Central memory CD4-positive, alpha-beta T cell (primary cell): ENCODE data around the gene CWH43.
"Not testable (repeated sequence)": the region's sequence is repeated elsewhere in the genome, so short reads cannot be mapped to it uniquely, and the experiment has no call there.

Experiments
- DNase-seq: peaks from one replicate; pipeline ENCODE4 v3.0.0; 2022

The CWH43 gene

GRCh38 chr4:49098034-49098759 lies 112.1 kb downstream of the CWH43 start:
- not testable (repeated sequence) for DNase-seq

DNA sequence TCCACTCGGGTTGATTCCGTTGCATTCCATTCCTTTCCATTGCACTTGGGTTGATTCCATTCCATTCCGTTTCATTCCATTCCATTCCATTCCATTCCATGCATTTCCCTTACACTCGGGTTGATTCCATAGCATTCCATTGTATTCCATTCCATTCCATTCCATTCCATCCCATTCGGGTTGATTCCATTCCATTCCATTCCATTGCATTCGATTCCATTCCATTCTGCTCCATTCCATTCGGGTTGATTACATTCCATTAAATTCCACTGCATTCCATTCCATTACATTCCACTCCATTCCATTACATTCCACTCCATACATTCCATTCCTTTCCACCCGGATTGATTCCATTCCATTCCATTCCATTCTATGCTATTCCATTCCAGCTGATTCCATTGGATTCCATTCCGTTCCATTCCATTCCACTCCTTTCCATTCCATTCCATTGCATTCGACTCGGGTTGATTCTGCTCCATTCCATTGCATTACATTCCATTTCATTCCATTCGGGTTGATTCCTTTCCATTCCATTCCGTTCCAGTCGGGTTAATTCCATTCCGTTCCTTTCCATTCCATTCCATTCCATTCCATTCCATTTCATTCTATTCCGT lies 113.9 kb downstream of the CWH43 start:
- not testable (repeated sequence) for DNase-seq

DNA sequence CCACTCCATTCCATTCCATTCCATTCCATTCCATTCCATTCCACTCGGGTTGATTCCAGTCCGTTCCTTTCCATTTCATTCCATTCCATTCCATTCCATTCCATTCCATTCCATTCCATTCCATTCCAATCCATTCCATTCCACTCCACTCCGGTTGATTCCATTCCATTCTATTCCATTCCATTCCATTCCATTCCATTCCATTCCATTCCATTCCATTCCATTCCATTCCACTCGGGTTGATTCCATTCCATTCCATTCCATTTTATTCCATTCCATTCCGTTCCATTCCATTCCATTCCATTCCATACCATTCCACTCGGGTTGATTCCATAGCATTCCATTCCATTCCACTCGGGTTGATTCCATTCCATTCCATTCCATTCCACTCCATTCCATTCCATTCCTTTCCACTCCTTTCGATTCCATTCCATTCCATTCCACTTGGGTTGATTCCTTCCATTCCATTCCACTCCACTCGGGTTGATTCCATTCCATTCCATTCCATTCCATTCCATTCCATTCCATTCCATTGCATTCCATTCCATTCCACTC lies 116.3 kb downstream of the CWH43 start:
- not testable (repeated sequence) for DNase-seq

DNA sequence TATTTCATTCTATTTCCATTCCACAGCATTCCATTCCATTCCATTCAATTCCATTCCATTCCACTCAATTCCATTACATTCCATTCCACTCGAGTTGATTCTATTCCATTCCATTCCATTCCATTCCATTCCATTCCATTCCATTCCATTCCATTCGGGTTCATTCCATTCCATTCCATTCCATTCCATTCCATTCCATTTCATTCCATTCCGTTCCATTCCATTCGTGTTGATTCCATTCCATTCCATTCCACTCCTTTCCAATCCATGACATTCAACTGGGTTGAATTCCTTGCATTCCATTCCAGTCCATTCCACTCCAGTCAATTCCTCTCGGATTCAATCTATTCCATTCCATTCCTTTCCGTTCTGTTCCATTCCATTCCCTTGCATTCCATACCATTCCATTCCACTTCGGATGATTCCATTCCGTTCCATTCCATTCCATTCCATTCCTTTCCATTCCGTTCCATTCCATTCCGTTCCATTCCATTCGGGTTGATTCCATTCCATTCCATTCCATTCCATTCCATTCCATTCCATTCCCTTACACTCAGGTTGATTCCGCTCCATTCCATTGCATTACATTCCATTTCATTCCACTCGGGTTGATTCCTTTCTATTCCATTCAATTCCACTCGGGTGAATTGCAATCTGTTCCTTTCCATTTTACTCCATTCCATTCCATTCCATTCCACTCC lies 117.5 kb downstream of the CWH43 start:
- not testable (repeated sequence) for DNase-seq

DNA sequence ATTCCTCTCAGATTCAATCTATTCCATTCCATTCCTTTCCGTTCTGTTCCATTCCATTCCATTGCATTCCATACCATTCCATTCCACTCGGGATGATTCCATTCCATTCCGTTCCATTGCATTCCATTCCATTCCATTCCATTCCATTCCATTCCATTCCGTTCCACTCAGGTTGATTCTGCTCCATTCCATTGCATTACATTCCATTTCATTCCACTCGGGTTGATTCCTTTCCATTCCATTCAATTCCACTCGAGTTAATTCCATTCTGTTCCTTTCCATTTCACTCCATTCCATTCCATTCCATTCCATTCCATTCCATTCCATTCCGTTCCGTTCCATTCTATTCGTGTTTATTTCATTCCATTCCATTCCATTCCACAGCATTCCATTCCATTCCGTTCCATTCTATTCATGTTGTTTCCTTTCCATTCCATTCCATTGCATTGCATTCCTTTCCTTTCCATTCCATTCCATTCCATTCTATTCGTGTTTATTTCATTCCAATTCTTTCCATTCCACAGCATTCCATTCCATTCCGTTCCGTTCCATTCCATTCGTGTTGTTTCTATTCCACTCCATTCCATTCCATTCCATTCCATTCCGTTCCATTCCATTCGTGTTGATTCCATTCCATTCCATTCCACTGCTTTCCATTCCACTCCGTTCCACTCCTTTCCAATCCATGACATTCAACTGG lies 118.3 kb downstream of the CWH43 start:
- DNase-seq: not testable (repeated sequence)

DNA sequence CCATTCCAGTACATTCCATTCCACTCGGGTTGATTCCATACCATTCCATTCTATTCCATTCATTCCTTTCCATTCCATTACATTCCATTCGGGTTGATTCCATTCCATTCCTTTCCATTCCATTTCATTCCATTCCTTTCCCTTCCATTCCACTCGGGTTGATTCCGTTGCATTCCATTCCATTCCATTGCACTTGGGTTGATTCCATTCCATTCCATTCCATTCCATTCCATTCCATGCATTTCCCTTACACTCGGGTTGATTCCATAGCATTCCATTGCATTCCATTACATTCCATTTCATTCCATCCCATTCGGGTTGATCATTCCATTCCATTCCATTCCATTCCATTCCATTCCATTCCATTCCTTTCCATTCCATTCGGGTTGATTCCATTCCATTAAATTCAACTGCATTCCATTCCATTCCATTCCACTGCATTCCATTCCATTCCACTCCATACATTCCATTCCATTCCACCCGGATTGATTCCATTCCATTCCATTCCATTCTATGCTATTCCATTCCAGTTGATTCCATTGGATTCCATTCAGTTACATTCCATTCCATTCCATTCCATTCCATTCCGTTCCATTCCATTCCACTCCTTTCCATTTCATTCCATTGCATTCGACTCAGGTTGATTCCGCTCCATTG lies 119.3 kb downstream of the CWH43 start:
- DNase-seq: not testable (repeated sequence)

GRCh38 chr4:49107262-49107661 lies 121.2 kb downstream of the CWH43 start:
- not testable (repeated sequence) for DNase-seq

DNA sequence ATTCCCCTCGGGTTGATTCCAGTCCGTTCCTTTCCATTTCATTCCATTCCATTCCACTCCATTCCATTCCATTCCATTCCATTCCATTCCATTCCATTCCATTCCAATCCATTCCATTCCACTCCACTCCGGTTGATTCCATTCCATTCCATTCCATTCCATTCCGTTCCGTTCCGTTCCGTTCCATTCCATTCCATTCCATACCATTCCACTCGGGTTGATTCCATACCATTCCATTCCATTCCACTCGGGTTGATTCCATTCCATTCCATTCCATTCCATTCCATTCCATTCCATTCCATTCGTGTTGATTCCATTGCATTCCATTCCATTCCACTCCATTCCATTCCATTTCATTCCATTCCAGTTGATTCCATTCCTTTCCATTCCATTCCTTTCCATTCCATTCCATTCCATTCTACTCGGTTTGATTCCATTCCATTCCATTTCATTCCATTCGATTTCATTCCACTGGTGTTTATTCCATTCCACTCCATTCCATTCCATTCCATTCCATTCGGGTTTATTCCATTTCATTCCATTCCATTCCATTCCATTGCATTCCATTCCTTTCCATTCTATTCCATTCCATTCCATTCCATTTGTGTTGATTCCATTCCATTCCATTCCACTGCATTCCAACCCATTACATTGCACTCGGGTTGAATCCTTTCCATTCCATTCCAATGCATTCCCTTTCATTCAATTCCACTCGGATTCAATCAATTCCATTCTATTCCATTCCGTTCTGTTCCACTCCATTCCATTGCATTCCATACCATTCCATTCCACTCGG lies 122.3 kb downstream of the CWH43 start:
- DNase-seq: not testable (repeated sequence)

DNA sequence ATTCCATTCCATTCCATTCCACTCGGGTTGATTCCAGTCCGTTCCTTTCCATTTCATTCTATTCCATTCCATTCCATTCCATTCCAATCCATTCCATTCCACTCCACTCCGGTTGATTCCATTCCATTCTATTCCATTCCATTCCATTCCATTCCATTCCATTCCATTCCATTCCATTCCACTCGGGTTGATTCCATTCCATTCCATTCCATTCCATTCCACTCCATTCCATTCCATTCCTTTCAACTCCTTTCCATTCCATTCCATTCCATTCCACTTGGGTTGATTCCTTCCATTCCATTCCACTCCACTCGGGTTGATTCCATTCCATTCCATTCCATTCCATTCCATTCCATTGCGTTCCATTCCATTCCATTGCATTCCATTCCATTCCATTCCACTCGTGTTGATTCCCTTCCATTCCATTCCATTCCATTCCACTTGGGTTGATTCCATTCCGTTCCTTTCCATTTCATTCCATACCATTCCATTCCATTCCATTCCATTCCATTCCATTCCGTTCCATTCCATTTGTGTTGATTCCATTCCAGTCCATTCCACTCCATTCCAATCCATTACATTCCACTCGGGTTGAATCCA lies 123.6 kb downstream of the CWH43 start:
- not testable (repeated sequence) for DNase-seq

DNA sequence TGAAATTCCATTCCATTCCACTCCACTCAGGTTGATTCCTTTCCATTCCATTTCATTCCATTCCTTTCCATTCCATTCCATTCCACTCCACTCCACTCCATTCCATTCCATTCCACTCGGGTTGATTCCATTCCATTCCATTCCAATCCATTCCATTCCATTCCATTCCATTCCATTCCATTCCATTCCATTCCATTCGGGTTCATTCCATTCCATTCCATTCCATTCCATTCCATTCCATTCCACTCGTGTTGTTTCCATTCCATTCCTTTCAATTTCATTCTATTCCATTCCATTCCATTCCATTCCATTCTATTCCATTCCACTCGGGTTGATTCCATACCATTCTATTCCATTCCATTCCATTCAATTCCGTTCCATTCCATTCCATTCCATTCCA lies 124.5 kb downstream of the CWH43 start:
- DNase-seq: not testable (repeated sequence)
